A549 (cell line): ENCODE measurements around the gene ATP8B4. TPM values are rescaled to one million over a fixed set of nuclear protein-coding genes. Genes with fewer than 3 reads are reported as not detected.
A peak's percentile ranks its signal among the peaks of the same experiment; 100 is the strongest.

Experiments used
- ATAC-seq, 2 experiments: fragments of 200-7000 bp in 1 of 2; fragments of >200 bp in 1 of 2; cut with Nextera tagmentation in 1 of 2; cut with Tn5 transposase in 1 of 2; 3 replicates each; pipeline versions ENCODE4 v1.8.0 to v1.9.1; 2018 to 2020; ENCODE audit warnings: mild to moderate bottlenecking in 1 of 2, moderate library complexity in 1 of 2
- CTCF ChIA-PET: fragments of 300-600 bp; sonication (Branson Sonifier 250); formaldehyde crosslinking; extraction: SDS; loops from one replicate; lab custom pipeline; 2021; ENCODE audit warnings: antibody characterized with exemption, inconsistent platforms; lab: Yijun Ruan, JAX
- POLR2A ChIA-PET: fragments of 350-600 bp; formaldehyde crosslinking; extraction: SDS; loops from one replicate; lab custom pipeline; 2021; ENCODE audit warnings: antibody characterized with exemption, inconsistent platforms; lab: Yijun Ruan, JAX
- DNase-seq, 2 experiments: peaks; one replicate each; pipeline versions ENCODE4 v3.0.0 to v3.0.0-alpha.2; 2011 to 2016; ENCODE audit warnings: low read depth in 1 of 2, low spot score in 1 of 2
- FAIRE-seq: peaks from 2 replicates; lab custom pipeline; 2011; peaks lifted over from hg19 to GRCh38; lab: Jason Lieb, UNC
- H3K27ac ChIP-seq, 2 experiments: fragments of >200 bp; sonication (Bioruptor Twin); formaldehyde crosslinking; 3 replicates each; pipeline ENCODE4 v1.5.1; 2016 to 2017
- H3K4me1 ChIP-seq: fragments of >200 bp; sonication (Bioruptor Twin); formaldehyde crosslinking; 3 replicates; pipeline ENCODE4 v1.6.1; 2016
- H3K4me2 ChIP-seq: fragments of >200 bp; sonication (Bioruptor Twin); formaldehyde crosslinking; 3 replicates; pipeline ENCODE4 v1.6.1; 2016
- H3K4me3 ChIP-seq: fragments of >200 bp; sonication (Bioruptor Twin); formaldehyde crosslinking; 3 replicates; pipeline ENCODE4 v1.5.1; 2016
- H3K9me3 ChIP-seq: fragments of >200 bp; sonication (Bioruptor Twin); formaldehyde crosslinking; 3 replicates; pipeline ENCODE4 v1.6.1; 2016
- ATOH8 ChIP-seq: fragments of 250-450 bp; sonication (Bioruptor Pico); IDR thresholded peaks from 2 replicates; pipeline ENCODE4 v1.5.0; 2020; ENCODE audit warnings: low read depth, mild to moderate bottlenecking, moderate library complexity
- BHLHE40 ChIP-seq: IDR thresholded peaks from 2 replicates; pipeline ENCODE4 v1.6.1; 2012; ENCODE audit warnings: low read depth, low read length, inconsistent platforms
- CBX2 ChIP-seq: fragments of 200-600 bp; sonication (generic); IDR thresholded peaks from 2 replicates; pipeline ENCODE4 v1.6.1; 2016; ENCODE audit warnings: low read depth, mild to moderate bottlenecking, borderline replicate concordance
- CEBPB ChIP-seq, 2 experiments: fragments of >200 bp in 1 of 2; sonication (Bioruptor Twin) in 1 of 2; formaldehyde crosslinking in 1 of 2; IDR thresholded peaks; 2 replicates each; pipeline ENCODE4 v1.6.1; 2012 to 2016
- CHD2 ChIP-seq: fragments of 150-350 bp; IDR thresholded peaks from 2 replicates; pipeline ENCODE4 v1.6.1; 2014; ENCODE audit warnings: low read length; ENCODE audit not compliant: partially characterized antibody
- CHD4 ChIP-seq: fragments of 200-600 bp; sonication (generic); IDR thresholded peaks from 2 replicates; pipeline ENCODE4 v1.6.1; 2016; ENCODE audit warnings: antibody characterized with exemption, mild to moderate bottlenecking, borderline replicate concordance
- EHMT2 ChIP-seq: fragments of 200-600 bp; sonication (generic); IDR thresholded peaks from 2 replicates; pipeline ENCODE4 v1.6.1; 2016; ENCODE audit warnings: antibody characterized with exemption, low read depth, mild to moderate bottlenecking, moderate library complexity
- EP300 ChIP-seq, 2 experiments: fragments of >200 bp; sonication (Bioruptor Twin); formaldehyde crosslinking; IDR thresholded peaks; 2 replicates in 1 of 2; 3 replicates in 1 of 2; pipeline ENCODE4 v1.6.1; 2016 to 2017
- ESRRA ChIP-seq: fragments of 150-350 bp; IDR thresholded peaks from 2 replicates; pipeline ENCODE4 v1.6.1; 2014; ENCODE audit warnings: mild to moderate bottlenecking, low read length, borderline replicate concordance
- FOSL2 ChIP-seq, 2 experiments: fragments of 450-650 bp in 1 of 2; fragments of >200 bp in 1 of 2; sonication (Bioruptor Twin) in 1 of 2; formaldehyde crosslinking; IDR thresholded peaks; 2 replicates each; pipeline versions ENCODE4 v1.5.0 to v1.6.1; 2016 to 2020; ENCODE audit warnings: mild to moderate bottlenecking in 1 of 2, moderate library complexity in 1 of 2
- GATA3 ChIP-seq: IDR thresholded peaks from 2 replicates; pipeline ENCODE4 v1.6.1; 2012; ENCODE audit warnings: borderline replicate concordance
- HDAC2 ChIP-seq: fragments of 200-600 bp; sonication (generic); IDR thresholded peaks from 2 replicates; pipeline ENCODE4 v1.6.1; 2016
- HES2 ChIP-seq: fragments of >200 bp; sonication (Bioruptor Twin); formaldehyde crosslinking; IDR thresholded peaks from 2 replicates; pipeline ENCODE4 v1.6.1; 2016
- HOXA7 ChIP-seq: fragments of 250-450 bp; sonication (Bioruptor Pico); IDR thresholded peaks from 2 replicates; pipeline ENCODE4 v1.5.0; 2020; ENCODE audit warnings: mild to moderate bottlenecking, moderate library complexity
- HOXB13 ChIP-seq: fragments of 250-450 bp; sonication (Bioruptor Pico); IDR thresholded peaks from 2 replicates; pipeline ENCODE4 v1.5.0; 2020; ENCODE audit warnings: low read depth, mild to moderate bottlenecking, moderate library complexity
- JUN ChIP-seq, 2 experiments: fragments of >200 bp; sonication (Bioruptor Twin); formaldehyde crosslinking; IDR thresholded peaks; 2 replicates in 1 of 2; 3 replicates in 1 of 2; pipeline ENCODE4 v1.6.1; 2016 to 2017
- KDM1A ChIP-seq: fragments of 200-600 bp; sonication (generic); IDR thresholded peaks from 2 replicates; pipeline ENCODE4 v1.6.1; 2016; ENCODE audit warnings: low read depth, mild to moderate bottlenecking
- MAFK ChIP-seq: fragments of 450-650 bp; IDR thresholded peaks from 2 replicates; pipeline ENCODE4 v1.6.1; 2014; ENCODE audit not compliant: partially characterized antibody
- MAZ ChIP-seq: fragments of 150-350 bp; IDR thresholded peaks from 2 replicates; pipeline ENCODE4 v1.6.1; 2014; ENCODE audit warnings: antibody characterized with exemption, low read depth, low read length, borderline replicate concordance
- MYC ChIP-seq: IDR thresholded peaks from 2 replicates; pipeline ENCODE4 v1.6.1; 2012; ENCODE audit warnings: mild to moderate bottlenecking, inconsistent platforms, low read length, improper control_type of control experiment, borderline replicate concordance
- NFE2L2 ChIP-seq: fragments of 150-350 bp; conservative IDR thresholded peaks from 2 replicates; pipeline ENCODE4 v1.6.1; 2014; ENCODE audit warnings: low read length
- POLR2A ChIP-seq: IDR thresholded peaks from 2 replicates; pipeline ENCODE4 v1.6.1; 2012; ENCODE audit warnings: mild to moderate bottlenecking, low read length
- POLR2AphosphoS2 ChIP-seq: conservative IDR thresholded peaks from 2 replicates; pipeline ENCODE4 v1.6.1; 2012; ENCODE audit warnings: low read length, improper control_type of control experiment, inconsistent platforms
- RARB ChIP-seq: fragments of 250-450 bp; sonication (Bioruptor Pico); IDR thresholded peaks from 2 replicates; pipeline ENCODE4 v1.8.0; 2021; ENCODE audit warnings: mild to moderate bottlenecking, moderate library complexity
- REST ChIP-seq: fragments of 200-600 bp; sonication (generic); IDR thresholded peaks from 2 replicates; pipeline ENCODE4 v1.6.1; 2016; ENCODE audit warnings: antibody characterized with exemption, mild to moderate bottlenecking, moderate library complexity
- RFX5 ChIP-seq: fragments of 450-650 bp; IDR thresholded peaks from 2 replicates; pipeline ENCODE4 v1.7.1; 2014; ENCODE audit warnings: antibody characterized with exemption, mild to moderate bottlenecking, moderate library complexity
- SMC3 ChIP-seq: fragments of >200 bp; sonication (Bioruptor Twin); formaldehyde crosslinking; IDR thresholded peaks from 3 replicates; pipeline ENCODE4 v1.6.1; 2018; ENCODE audit warnings: inconsistent platforms
- SREBF2 ChIP-seq: fragments of 450-650 bp; IDR thresholded peaks from 2 replicates; pipeline ENCODE4 v1.6.1; 2014; ENCODE audit warnings: mild to moderate bottlenecking, moderate library complexity
- TP53 ChIP-seq: fragments of 250-450 bp; sonication (Bioruptor Pico); IDR thresholded peaks from 2 replicates; pipeline ENCODE4 v1.5.0; 2021; ENCODE audit warnings: mild to moderate bottlenecking, moderate library complexity
- ZSCAN20 ChIP-seq: fragments of 250-450 bp; sonication (Bioruptor Pico); IDR thresholded peaks from 2 replicates; pipeline ENCODE4 v1.8.0; 2022; ENCODE audit warnings: mild to moderate bottlenecking, moderate library complexity
- WGBS: methylation state at CpG from one replicate; pipeline ENCODE4 v1.1.6; 2017; ENCODE audit errors: missing lambda C conversion rate; 5-methylcytosine and 5-hydroxymethylcytosine counted together
- polyA plus RNA-seq, 4 experiments: library from polyadenylated mRNA; depleted of rRNA in 3 of 4; stranded (reverse); fragments of >200 nt; fragmentation: RNase III in 1 of 4; extraction: RNeasy Plus Mini Kit Qiagen cat#74134 plus additional on column Dnase treatment in 1 of 4; gene quantifications; 2 replicates in 3 of 4; 3 replicates in 1 of 4; pipeline ENCODE4 v1.2.3, GENCODE V29; 2011 to 2017
- TF ChIP-seq, protein P1 (sequence below): fragments of 250-450 bp; sonication (Bioruptor Pico); IDR thresholded peaks from 2 replicates; pipeline ENCODE4 v1.5.0; 2021; ENCODE audit warnings: mild to moderate bottlenecking, moderate library complexity, borderline replicate concordance
- TF ChIP-seq, protein P2 (sequence below): fragments of >200 bp; sonication (Bioruptor Twin); formaldehyde crosslinking; IDR thresholded peaks from 3 replicates; pipeline ENCODE4 v1.6.1; 2016

Gene ATP8B4
- polyA plus RNA-seq, 2 of the 4 experiments (the other 2 are of a cell fraction) = 0.88 to 1.7 TPM

DNA sequence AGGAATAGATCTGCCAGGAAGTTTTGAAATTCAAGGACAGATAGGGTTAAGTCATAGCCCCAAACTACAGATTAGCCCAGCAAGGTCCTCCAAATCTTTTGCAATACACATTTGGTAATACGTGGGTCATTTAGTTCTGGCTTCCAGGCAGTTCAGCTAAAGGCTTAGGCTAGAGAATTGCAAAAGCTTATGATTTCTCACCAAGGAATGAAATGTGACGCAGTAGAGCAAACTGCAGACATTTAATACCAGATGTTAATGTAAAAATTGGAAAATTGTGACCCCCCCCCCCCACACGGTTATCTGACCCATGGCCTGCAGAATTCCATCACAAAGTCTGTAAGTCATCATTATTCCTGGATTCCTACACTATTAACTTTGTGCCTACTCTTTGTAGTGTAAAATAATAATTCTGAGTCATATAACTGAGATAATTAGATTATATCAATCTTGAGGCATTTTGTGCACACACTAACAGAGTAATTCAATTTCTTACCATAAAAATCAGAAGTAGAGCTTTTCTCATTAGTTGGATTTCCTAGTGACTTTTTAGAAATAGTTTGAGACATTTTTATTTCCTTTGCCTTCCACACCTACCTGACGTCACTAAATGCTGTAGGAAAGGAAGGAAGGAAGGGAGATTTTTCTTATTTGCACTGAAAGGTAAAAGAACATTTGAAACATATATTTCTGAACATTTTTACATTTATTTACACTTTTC lies 263.0 kb downstream of the ATP8B4 start (continued):
- TF ChIP-seq CHD4 = no peak
- peak; percentile 73; the same call in 1 of the 2 replicates for TF ChIP-seq KDM1A
- no peak for TF ChIP-seq POLR2AphosphoS2
- no peak for TF ChIP-seq MAFK
- 0 out of 2 replicates have a peak, but pooled peaks have one; percentile 44 for TF ChIP-seq HOXA7 (CRISPR knock-in tag)
- TF ChIP-seq ATOH8 = 0 out of 2 replicates have a peak, but pooled peaks have one; percentile 80
- peak; percentile 85 for TF ChIP-seq ZSCAN20 (CRISPR knock-in tag)
- TF ChIP-seq TP53 (CRISPR knock-in tag) = no peak
- TF ChIP-seq, protein P1, sequence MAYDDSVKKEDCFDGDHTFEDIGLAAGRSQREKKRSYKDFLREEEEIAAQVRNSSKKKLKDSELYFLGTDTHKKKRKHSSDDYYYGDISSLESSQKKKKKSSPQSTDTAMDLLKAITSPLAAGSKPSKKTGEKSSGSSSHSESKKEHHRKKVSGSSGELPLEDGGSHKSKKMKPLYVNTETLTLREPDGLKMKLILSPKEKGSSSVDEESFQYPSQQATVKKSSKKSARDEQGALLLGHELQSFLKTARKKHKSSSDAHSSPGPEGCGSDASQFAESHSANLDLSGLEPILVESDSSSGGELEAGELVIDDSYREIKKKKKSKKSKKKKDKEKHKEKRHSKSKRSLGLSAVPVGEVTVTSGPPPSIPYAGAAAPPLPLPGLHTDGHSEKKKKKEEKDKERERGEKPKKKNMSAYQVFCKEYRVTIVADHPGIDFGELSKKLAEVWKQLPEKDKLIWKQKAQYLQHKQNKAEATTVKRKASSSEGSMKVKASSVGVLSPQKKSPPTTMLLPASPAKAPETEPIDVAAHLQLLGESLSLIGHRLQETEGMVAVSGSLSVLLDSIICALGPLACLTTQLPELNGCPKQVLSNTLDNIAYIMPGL (CRISPR knock-in tag) = no peak
- peak; percentile 98 for TF ChIP-seq GATA3
- peak; percentile 74 for TF ChIP-seq SMC3
- TF ChIP-seq, protein P2, sequence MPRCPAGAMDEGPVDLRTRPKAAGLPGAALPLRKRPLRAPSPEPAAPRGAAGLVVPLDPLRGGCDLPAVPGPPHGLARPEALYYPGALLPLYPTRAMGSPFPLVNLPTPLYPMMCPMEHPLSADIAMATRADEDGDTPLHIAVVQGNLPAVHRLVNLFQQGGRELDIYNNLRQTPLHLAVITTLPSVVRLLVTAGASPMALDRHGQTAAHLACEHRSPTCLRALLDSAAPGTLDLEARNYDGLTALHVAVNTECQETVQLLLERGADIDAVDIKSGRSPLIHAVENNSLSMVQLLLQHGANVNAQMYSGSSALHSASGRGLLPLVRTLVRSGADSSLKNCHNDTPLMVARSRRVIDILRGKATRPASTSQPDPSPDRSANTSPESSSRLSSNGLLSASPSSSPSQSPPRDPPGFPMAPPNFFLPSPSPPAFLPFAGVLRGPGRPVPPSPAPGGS = peak; percentile 99
- peak; percentile 95 for TF ChIP-seq FOSL2 (IDR thresholded peaks at IDR 0.05)
- peak; percentile 95 for TF ChIP-seq FOSL2 (CRISPR knock-in tag; IDR thresholded peaks at IDR 0.05)
- TF ChIP-seq HOXB13 (CRISPR knock-in tag) = peak; percentile 78; the same call in 1 of the 2 replicates
- peak; percentile 97 for TF ChIP-seq RARB
- TF ChIP-seq NFE2L2 = 0 out of 2 replicates have a peak, but pooled peaks have one; percentile 23
- no peak for TF ChIP-seq CHD2
- TF ChIP-seq EP300 (IDR thresholded peaks at IDR 0.05) = peak; percentile 99 to 100
- no peak for TF ChIP-seq RFX5
- peak; percentile 99 to 100 for TF ChIP-seq JUN (IDR thresholded peaks at IDR 0.05)
- TF ChIP-seq HES2 = peak; percentile 100
- TF ChIP-seq MAZ = no peak
- TF ChIP-seq MYC = no peak
- TF ChIP-seq CEBPB (IDR thresholded peaks at IDR 0.05) = peak; percentile 100

- TF ChIP-seq POLR2A = no peak
- TF ChIP-seq CBX2 = no peak
- TF ChIP-seq HDAC2 = no peak
- 0 out of 4 replicates have a peak, but pooled peaks of 1 of the 2 experiments have one; percentile 4 for TF ChIP-seq CEBPB (IDR thresholded peaks at IDR 0.05)
- TF ChIP-seq SREBF2 = no peak
- no peak for TF ChIP-seq BHLHE40
- no peak for TF ChIP-seq REST
- TF ChIP-seq EP300 (IDR thresholded peaks at IDR 0.05) = no peak
- TF ChIP-seq GATA3 = 0 out of 2 replicates have a peak, but pooled peaks have one; percentile 20
- TF ChIP-seq CHD4 = no peak
- no peak for TF ChIP-seq EHMT2
- TF ChIP-seq ESRRA = no peak
- no peak for TF ChIP-seq MAZ
- FAIRE-seq = no peak
- ChIA-PET POLR2A (no interaction called here), CTCF (interaction anchor here (1.1 to 2.3 kb wide), 3 partner anchors 20 to 49 kb away, joined by 3 to 5 read pairs (median 3); no protein-coding TSS in a partner anchor)
- 38% methylated on average over 2 of the region's 2 CpGs for WGBS
- H3K27ac ChIP-seq = peak overlapping the region; percentile 88 to 89
- H3K4me2 ChIP-seq = no peak overlapping the region
- no peak overlapping the region for H3K4me3 ChIP-seq
- no peak for DNase-seq
- H3K4me1 ChIP-seq = peaks cover 42% of the 10 kb centered on the region
- no peak for ATAC-seq
- peaks cover 32% of the 10 kb centered on the region for H3K9me3 ChIP-seq
These were observed 266.3 kb downstream of the ATP8B4 start for GRCh38 chr15:49852756-49853155.
